ENCODE data around the gene KRTAP19-5.

DNA sequence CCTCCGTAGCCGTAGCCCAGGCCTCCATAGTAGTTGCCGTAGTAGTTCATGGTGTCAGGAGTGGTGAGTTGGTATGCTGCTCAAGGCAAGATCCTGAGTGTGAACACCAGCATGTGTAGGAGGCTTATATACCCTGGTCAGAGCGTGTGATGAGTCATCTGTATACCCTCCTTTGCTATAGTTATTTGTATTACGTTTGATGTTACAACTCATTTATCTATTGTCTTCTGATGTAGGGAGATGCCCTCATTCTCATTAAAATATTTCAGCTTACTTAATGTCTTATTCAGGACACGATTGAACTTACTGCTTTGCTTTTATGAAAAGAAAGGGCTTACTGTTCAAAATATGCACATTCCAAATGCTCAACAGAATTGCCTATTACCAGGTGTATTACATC is at the start of gene KRTAP19-5:
- TF ChIP-seq, protein P1, sequence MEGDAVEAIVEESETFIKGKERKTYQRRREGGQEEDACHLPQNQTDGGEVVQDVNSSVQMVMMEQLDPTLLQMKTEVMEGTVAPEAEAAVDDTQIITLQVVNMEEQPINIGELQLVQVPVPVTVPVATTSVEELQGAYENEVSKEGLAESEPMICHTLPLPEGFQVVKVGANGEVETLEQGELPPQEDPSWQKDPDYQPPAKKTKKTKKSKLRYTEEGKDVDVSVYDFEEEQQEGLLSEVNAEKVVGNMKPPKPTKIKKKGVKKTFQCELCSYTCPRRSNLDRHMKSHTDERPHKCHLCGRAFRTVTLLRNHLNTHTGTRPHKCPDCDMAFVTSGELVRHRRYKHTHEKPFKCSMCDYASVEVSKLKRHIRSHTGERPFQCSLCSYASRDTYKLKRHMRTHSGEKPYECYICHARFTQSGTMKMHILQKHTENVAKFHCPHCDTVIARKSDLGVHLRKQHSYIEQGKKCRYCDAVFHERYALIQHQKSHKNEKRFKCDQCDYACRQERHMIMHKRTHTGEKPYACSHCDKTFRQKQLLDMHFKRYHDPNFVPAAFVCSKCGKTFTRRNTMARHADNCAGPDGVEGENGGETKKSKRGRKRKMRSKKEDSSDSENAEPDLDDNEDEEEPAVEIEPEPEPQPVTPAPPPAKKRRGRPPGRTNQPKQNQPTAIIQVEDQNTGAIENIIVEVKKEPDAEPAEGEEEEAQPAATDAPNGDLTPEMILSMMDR (IDR thresholded peaks at IDR 0.05), result no peak
- TF ChIP-seq POLR2A (IDR thresholded peaks at IDR 0.05), result no peak

All from heart left ventricle (tissue), 13 donors.